Progenitor cell of endocrine pancreas (in vitro differentiated cells): ENCODE data around the gene IGF1R. TPM values are rescaled to one million over a fixed set of nuclear protein-coding genes. Genes with fewer than 3 reads are reported as not detected.

Source experiments
- DNase-seq: peaks from one replicate; pipeline ENCODE4 v3.0.0; 2021; ENCODE audit warnings: low spot score; ENCODE audit not compliant: unreplicated experiment
- H3K27ac Mint-ChIP-seq: 2 replicates; pipeline ENCODE4 v1.8.0; 2021; ENCODE audit warnings: mild to moderate bottlenecking, moderate library complexity, mixed read lengths
- H3K27me3 Mint-ChIP-seq: 2 replicates; pipeline ENCODE4 v1.8.0; 2021; ENCODE audit warnings: mixed read lengths
- H3K36me3 Mint-ChIP-seq: 2 replicates; pipeline ENCODE4 v1.8.0; 2022; ENCODE audit warnings: mixed read lengths; ENCODE audit not compliant: insufficient read depth
- H3K4me1 Mint-ChIP-seq: 2 replicates; pipeline ENCODE4 v1.8.0; 2021; ENCODE audit warnings: low read depth, mixed read lengths
- H3K4me3 Mint-ChIP-seq: 2 replicates; pipeline ENCODE4 v1.8.0; 2021; ENCODE audit warnings: low read depth, mild to moderate bottlenecking, moderate library complexity, mixed read lengths
- H3K9me3 Mint-ChIP-seq: 2 replicates; pipeline ENCODE4 v1.8.0; 2021; ENCODE audit warnings: low read depth, mixed read lengths
- CTCF ChIP-seq: fragments of 200-600 bp; sonication (generic); IDR thresholded peaks from one replicate; pipeline ENCODE4 v1.5.0; 2021; ENCODE audit warnings: antibody characterized with exemption, mild to moderate bottlenecking; ENCODE audit not compliant: unreplicated experiment
- total RNA-seq: library from RNA; stranded (reverse); gene quantifications from 2 replicates; pipeline ENCODE4 v1.2.1, GENCODE V29; 2021

The IGF1R gene
- total RNA-seq, 1 donor from 2014 or later, result 106 TPM

DNA sequence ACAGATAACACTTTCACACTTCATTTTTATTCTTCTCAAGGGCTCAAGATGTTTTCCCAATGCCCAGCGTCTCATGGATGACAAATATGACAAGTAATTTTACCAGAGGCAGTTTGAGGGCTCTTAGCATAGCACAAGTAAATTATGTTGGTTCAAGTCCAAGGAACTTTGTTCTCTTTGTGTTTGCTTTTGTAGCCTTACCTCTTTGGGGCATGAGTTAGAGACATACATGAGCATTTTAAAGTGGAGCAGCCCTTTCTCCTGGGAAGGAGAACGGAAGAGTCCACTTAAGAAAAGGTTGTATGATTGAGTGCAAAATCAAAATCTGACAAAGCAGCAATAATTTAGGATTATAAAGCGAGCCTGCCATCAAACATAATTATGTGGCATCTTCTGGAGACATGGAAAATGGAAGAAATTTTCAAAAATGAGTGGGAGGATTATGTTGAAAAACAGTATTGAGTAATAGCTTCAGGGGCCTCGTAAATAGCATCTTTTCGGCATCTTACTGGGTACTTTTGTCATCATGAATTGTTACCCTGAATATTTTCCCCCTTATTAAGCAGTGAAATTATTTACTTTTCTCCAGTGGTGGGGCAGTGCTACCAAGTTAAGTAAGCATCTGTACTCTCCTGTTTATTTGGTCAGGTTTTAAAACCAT, 293.4 kb downstream of the IGF1R start:
- H3K4me3 Mint-ChIP-seq, result no peak overlapping the region
- TF ChIP-seq CTCF, result no peak
- no peaks in the 10 kb centered on the region for H3K27me3 Mint-ChIP-seq
- H3K36me3 Mint-ChIP-seq, result peaks cover 22% of the 10 kb centered on the region
- H3K27ac Mint-ChIP-seq, result peak overlapping the region; percentile 39
- no peak for DNase-seq
- H3K4me1 Mint-ChIP-seq, result peaks cover 6% of the 10 kb centered on the region
- H3K9me3 Mint-ChIP-seq, result no peaks in the 10 kb centered on the region

GRCh38 chr15:98942431-98942830, 294.1 kb downstream of the IGF1R start:
- Mint-ChIP-seq H3K9me3 (no peaks in the 10 kb centered on the region), H3K27ac (no peak overlapping the region), H3K4me3 (no peak overlapping the region), H3K27me3 (no peaks in the 10 kb centered on the region), H3K4me1 (peaks cover 6% of the 10 kb centered on the region), H3K36me3 (peaks cover 22% of the 10 kb centered on the region)
- TF ChIP-seq CTCF, result no peak
- no peak for DNase-seq

- H3K27ac Mint-ChIP-seq, result peak overlapping the region; percentile 83
- H3K4me3 Mint-ChIP-seq, result no peak overlapping the region
Observed at GRCh38 chr15:98943051-98943508, 294.7 kb downstream of the IGF1R start.

DNA sequence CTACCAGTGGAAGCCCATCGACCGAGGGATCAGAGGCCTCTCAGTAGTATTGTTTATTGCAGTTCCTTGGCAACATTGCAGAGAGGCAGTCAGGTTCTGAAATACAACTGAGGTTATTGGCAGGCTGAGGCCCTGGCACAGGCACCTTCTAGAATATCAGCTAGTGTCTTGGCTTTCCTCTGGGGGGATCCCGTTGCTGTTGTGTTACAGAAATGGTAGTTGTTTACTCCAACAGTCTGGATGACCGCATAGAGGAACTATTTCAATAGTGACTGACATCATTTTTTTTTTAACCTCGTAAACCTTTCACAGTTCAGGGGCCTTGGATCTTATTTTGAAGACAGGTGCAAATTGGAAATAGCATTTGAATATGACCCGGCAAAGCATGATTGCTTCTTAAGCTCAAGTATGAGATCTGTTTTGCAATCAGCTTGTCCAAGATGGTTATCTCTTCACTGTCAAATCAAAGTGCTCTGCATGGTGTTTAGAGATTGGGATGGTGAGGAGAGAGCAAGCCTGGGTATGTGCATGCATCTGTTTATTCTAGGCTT, 295.3 kb downstream of the IGF1R start:
- no peaks in the 10 kb centered on the region for H3K27me3 Mint-ChIP-seq
- H3K36me3 Mint-ChIP-seq, result peaks cover 21% of the 10 kb centered on the region
- peaks cover 6% of the 10 kb centered on the region for H3K4me1 Mint-ChIP-seq
- H3K27ac Mint-ChIP-seq, result peak overlapping the region; percentile 80
- H3K9me3 Mint-ChIP-seq, result no peaks in the 10 kb centered on the region
- DNase-seq, result no peak
- no peak overlapping the region for H3K4me3 Mint-ChIP-seq
- TF ChIP-seq CTCF, result no peak

More at GRCh38 chr15:98943051-98943508, 294.7 kb downstream of the IGF1R start:
- DNase-seq, result no peak
- Mint-ChIP-seq H3K9me3 (no peaks in the 10 kb centered on the region), H3K36me3 (peaks cover 22% of the 10 kb centered on the region), H3K4me1 (peaks cover 6% of the 10 kb centered on the region), H3K27me3 (no peaks in the 10 kb centered on the region)
- TF ChIP-seq CTCF, result no peak

DNA sequence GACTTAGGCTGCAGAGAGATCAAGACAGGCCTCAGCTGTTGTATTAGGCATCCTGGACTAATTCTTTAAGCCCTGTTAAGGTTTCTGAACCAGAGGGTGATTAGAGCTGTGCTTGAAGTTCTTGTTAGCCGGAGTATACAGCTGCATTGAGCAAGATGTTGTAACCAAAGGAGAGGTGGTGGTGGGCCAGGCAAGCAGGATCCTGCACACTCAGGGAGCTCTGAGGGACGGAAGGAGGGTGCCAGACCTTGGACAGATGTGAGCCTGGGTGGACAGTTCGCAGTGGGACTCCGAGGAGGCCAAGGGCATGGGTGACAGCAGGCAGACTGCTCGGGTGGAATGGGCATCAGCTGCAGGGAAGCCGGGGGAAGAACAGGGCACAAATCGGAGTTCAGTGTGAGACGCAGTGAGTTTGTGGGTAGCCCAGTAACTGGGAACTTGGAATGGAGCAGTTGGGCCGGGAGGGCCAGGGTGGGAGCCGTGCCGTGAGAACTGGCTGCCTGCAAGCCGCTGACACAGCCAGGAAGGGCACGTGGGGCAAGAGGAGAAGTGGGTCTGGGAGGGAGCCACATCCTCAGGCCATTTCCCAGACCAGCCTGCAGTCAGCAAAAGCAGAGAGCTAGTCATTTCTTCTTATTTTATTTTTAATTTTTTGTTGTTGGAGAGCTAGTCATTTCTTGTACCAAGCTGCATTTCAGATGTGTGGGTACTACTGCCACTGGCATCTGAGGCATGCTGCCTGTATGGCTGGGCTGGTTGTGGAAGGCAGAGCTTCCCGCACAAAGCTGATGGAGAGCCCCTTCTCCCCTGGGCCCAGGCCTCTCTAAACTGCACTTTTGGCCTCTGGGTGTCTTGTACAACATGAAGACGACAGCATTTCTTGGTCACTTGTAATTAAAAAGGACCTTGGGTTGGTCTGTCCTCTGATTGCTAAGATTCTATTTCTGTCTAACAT, 298.2 kb downstream of the IGF1R start:
- Mint-ChIP-seq H3K36me3 (peaks cover 16% of the 10 kb centered on the region), H3K27ac (peak overlapping the region; percentile 79), H3K9me3 (no peaks in the 10 kb centered on the region), H3K4me3 (no peak overlapping the region), H3K27me3 (no peaks in the 10 kb centered on the region), H3K4me1 (peaks cover 3% of the 10 kb centered on the region)
- TF ChIP-seq CTCF, result no peak
- DNase-seq, result no peak
